Stimulated activated CD8-positive, alpha-beta memory T cell treated with anti-CD3 and anti-CD28 coated beads, Interleukin-7, amount 100 ng/mL, for 4 hours (primary cell): ENCODE data around the gene IL10RB.
"Not testable (repeated sequence)": the region's sequence is repeated elsewhere in the genome, so short reads cannot be mapped to it uniquely, and the experiment has no call there.

ENCODE experiments used
- DNase-seq, 2 donors: peaks; one replicate each; pipeline ENCODE4 v3.0.0-alpha.2; 2020; ENCODE audit warnings: low read depth in 2 of 2

IL10RB gene

GRCh38 chr21:33240404-33240803 lies 25.8 kb upstream of the IL10RB start:
- no peak for DNase-seq

DNA sequence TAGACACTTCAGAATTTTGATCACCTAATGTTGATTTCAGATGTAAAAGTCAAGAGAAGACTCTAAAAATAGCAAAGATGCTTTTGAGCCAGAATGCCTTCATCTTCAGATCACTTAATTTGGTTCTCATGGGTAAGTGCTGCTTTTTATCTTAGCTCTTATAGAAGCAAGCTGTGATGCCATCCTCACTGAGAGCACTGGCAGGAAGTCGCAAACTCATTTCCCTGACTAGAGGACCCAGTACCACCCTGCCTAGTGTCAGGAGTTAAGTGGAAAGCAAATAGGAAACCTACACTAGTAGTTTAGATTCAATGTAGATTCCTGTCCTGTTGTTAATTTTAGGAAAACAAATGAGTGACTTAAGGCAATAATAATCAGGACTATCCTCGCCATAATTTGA lies 24.3 kb upstream of the IL10RB start:
- DNase-seq = no peak

DNA sequence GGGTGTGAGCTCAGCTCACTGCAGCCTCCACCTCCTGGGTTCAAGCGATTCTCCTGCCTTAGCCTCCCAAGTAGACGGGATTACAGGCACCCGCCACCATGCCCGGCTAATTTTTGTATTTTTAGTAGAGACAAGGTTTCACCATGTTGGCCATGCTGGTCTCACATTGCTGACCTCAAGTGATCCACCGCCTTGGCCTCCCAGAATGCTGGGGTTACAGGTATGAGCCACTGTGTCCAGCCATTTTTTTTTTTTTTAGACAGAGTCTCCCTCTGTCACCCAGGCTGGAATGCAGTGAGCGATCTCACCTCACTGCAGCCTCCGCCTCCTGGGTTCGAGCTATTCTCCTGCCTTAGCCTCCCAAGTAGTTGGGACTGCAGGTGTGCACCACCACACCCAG lies 23.3 kb upstream of the IL10RB start:
- not testable (repeated sequence) for DNase-seq

GRCh38 chr21:33244082-33244778 lies 21.9 kb upstream of the IL10RB start:
- no peak for DNase-seq

- no peak for DNase-seq
Observed at GRCh38 chr21:33244779-33245105, 21.4 kb upstream of the IL10RB start.

DNA sequence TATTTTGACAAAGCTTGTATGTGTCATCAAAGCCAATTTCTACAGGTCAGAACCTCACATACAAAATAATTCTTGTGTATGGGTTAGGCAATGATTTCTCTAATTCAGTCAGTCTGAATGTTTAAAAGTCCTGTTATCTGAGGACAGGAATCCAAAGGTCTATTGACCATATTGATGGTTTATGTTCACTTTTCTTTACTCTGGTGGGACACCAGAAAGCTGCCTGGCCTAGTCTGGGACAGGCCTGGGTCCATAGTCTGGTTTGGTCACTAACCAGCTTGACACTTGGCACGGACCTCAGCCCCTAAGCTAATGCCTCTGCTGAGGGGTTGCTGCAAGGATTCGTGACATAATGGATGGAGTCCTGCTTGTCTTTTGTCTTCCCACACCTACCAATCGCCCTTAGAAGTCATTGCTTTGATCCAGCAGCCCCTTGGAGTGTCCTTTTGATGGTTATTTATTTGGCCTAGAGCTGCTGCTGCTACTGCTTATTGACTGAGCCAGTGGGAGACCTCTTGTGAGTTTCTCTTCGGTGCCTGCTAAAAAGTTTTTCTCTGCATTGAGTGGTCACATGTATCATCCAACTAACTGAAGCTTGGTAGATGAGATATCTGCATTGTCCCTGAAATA lies 20.8 kb upstream of the IL10RB start:
- no peak for DNase-seq

GRCh38 chr21:33246506-33246905 lies 19.7 kb upstream of the IL10RB start:
- DNase-seq = no peak

DNA sequence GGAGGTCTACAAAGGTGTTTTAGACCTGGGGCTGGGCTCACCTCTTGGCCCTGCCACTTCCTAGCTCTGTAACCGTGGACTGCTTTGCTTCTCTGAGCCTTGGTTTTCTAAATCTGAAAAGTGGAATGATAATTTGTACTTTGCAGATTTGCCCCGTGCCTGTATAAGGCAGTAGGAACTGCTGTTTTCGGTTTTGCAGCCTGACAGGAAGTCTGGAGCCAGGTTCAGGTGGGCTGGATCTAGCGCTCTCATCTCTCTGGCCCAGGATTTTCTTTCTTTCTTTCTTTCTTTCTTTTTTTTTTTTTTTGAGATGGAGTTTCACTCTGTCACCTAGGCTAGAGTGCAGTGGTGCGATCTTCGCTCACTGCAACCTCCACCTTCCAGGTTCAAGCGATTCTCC lies 19.2 kb upstream of the IL10RB start:
- DNase-seq = no peak

DNA sequence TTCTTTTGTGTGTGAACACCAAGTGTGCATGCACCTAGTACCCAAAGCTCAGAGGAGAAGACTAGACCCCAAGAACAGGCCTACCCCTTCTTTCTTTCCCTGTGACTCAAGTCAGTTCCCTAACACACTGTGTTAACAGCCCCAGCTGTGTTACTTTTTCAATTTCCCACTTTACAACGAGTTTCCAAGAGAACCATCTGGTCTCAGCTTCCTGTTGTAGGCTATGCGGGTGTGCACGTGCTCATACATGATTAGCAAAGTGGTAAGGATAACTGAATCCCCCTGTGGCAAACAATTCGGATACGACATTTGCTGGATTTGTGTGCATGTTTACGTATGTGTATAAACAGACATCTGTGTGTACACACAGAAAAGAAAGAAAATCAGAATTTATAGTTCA lies 18.6 kb upstream of the IL10RB start:
- no peak for DNase-seq

DNA sequence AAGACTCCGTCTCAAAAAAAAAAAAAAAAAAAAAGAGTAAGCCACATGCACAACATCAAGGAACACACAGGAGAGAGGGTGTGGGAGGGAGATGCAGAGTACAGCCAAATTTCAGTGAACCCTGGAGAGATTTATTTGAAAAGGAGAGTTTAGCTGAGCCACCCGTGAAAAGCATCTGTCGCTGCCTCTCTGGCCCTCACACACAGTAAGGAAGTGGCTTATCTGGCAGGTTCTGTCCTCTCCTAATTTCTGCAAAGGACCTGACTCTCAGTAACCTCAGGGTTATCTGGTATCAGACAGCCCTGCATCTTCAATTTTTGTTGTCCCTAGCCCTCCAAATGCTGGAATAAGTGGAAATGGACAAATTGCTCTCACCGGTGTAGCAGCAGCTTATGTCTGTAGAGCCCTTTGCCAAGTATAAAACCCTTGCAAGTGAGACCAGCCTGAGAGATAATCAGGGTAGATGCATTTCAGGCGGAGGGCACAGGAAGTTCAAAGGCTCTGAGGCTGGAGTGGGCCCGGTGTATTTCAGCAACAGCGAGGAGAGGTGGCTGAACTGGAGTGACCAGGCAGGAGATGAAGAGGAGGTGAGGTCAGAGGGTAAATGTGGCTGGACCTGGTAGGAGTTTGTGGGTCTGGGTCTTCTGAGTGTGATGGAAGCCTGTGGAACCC lies 16.7 kb upstream of the IL10RB start:
- no peak for DNase-seq

DNA sequence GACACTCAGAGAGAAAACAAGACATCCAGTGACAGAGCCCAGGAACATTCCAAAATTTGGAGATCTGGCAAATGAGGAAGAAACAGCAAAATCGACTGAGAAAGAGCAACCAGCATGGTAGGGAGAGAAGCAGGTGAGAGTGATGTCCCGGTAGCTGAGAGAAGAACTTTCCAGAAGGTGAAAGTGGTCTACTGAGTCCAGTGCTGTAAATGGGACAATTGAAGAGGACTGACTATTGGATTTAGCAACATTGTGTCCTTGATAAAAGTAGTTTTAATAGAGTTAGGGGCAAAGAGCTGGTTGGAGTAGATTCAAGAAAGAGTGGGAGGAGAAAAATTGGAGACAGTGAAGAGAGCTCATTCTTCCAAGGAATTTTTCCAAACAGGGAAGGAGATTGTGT lies 15.0 kb upstream of the IL10RB start:
- DNase-seq = no peak

DNA sequence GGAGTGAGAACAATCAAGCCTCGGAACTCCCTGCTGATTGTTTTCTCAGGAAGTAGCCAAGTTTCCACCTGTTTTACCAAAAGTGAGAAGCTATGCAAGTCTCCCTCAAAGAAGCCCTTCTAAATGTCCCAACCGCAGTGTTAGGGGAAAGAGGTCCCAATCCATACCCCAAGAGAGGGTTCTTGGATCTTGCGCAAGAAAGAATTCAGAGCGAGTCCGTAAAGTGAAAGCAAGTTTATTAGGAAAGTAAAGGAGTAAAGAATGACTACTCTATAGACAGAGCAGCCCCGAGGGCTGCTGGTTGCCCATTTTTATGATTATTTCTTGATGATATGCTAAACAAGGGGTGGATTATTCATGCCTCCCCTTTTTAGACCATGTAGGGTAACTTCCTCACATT lies 12.8 kb upstream of the IL10RB start:
- DNase-seq = not testable (repeated sequence)

GRCh38 chr21:33254766-33255165 lies 11.4 kb upstream of the IL10RB start:
- DNase-seq = no peak

- no peak for DNase-seq
Observed at GRCh38 chr21:33255404-33255803, 10.8 kb upstream of the IL10RB start.

- no peak for DNase-seq
Observed at GRCh38 chr21:33256019-33256418, 10.1 kb upstream of the IL10RB start.

- no peak for DNase-seq
Observed at GRCh38 chr21:33257094-33257803, 8.9 kb upstream of the IL10RB start.

GRCh38 chr21:33258475-33258874 lies 7.7 kb upstream of the IL10RB start:
- DNase-seq = no peak

DNA sequence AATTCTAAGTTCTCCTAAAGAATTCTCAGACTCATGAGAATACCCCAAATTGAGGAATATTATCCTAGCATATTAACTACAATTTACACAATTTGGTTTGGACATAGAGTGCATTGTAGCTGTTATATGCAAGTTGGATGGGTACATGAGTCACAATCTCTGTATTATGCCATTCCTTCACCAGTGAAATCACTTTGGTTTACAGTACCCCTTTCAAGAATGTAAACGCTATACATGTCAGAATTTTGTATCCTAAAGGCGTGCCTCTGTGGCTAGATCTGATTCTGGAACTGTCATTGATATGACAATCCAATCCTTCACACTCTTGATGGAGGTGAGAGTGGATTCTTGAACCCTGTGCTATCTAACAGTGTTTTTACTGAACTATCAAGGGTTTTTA lies 6.7 kb upstream of the IL10RB start:
- DNase-seq = no peak

GRCh38 chr21:33259995-33260394 lies 6.2 kb upstream of the IL10RB start:
- DNase-seq = no peak

DNA sequence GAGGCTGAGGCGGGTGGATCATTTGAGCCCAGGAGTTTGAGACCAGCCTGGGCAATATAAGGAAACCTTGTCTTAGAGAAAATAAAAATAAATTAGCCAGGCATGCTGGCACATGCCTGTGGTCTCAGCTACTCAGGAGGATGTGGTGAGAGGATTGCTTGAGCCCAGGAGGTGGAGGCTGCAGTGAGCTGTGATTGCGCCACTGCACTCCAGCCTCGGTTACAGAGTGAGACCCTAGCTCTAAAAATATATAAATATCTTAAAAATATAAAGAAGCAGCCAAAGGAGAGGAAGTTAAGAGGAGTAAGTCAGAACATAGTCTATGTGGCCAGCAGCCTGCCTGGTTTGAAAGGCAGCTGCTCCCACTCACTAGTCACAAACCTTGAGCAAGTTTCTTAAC lies 4.5 kb upstream of the IL10RB start:
- DNase-seq = no peak

DNA sequence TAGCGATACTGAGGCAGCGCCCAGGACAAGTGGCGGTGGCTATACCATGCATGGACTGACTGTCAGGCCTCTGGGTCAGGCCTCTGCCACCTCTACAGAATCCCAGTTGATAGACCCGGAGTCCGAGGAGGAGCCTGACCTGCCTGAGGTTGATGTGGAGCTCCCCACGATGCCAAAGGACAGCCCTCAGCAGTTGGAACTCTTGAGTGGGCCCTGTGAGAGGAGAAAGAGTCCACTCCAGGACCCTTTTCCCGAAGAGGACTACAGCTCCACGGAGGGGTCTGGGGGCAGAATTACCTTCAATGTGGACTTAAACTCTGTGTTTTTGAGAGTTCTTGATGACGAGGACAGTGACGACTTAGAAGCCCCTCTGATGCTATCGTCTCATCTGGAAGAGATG lies 3.2 kb upstream of the IL10RB start:
- DNase-seq = no peak

DNA sequence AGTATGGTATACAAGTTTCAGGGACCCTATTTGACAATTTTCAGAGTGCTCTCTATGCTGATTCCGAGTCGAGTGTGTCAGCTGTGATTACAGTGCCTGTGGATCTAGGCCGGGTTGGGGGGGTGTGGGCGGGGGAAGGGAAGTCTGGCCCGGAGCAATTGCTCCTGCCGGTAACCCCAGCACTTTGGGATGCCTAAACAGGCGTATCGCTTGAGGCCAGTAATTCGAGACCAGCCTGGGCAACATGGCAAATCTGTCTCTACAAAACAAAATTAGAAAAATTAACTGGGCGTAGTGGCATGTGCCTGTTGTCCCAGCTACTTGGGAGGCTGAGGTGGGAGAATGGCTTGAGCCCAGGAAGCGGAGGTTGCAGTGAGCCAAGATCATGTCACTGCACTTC lies 1.6 kb upstream of the IL10RB start:
- no peak for DNase-seq

DNA sequence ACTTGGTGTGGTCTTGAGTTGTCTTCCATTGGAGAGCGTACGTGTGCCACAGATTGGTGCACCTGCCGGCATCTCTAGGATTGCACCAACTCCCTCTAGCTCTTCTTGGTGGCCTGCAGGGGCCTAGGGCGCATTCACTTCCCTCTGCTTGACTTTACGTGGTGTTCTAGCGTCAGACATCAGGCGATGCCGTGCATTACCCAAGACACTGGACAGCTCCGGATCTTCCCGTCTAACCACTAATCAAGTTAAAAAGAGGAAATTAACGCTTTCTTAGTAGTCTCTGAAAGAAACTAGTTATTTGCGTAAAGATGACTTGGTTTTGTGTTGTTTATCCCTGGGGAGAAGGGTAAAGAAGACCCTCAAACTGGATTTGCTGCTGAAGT lies 510 bp upstream of the IL10RB start:
- no peak for DNase-seq
